PC-3 (cell line): ENCODE measurements around the gene PTPRH. TPM values are rescaled to one million over a fixed set of nuclear protein-coding genes. Genes with fewer than 3 reads are reported as not detected.

ENCODE experiments used
- ATAC-seq: fragments of 200-7000 bp; cut with Tn5 transposase; 2 replicates; pipeline ENCODE4 v1.9.1; 2020; ENCODE audit warnings: mild to moderate bottlenecking, moderate library complexity
- BruUV-seq: library from RNA; stranded (reverse); fragments of 400-500 nt; replicated peaks from 2 replicates; lab custom pipeline; 2021; lab: Mats Ljungman, UMichigan
- CTCF ChIA-PET: fragments of 300-600 bp; sonication (Branson Sonifier 250); formaldehyde crosslinking; loops from one replicate; lab custom pipeline; 2022; ENCODE audit warnings: antibody characterized with exemption; lab: Charles Lee
- POLR2A ChIA-PET: fragments of 300-600 bp; sonication (Branson Sonifier 250); formaldehyde crosslinking; loops from one replicate; lab custom pipeline; 2022; ENCODE audit warnings: antibody characterized with exemption; ENCODE audit not compliant: unreplicated experiment; lab: Charles Lee
- DNase-seq: peaks from one replicate; pipeline ENCODE4 v3.0.0-alpha.2; 2015
- H2AFZ ChIP-seq: fragments of 300-600 bp; sonication (generic); 2 replicates; pipeline ENCODE4 v1.6.0; 2016; ENCODE audit warnings: antibody characterized with exemption, low read length
- H3F3A ChIP-seq: fragments of 300-600 bp; sonication (generic); one replicate; pipeline ENCODE4 v1.6.0; 2017; ENCODE audit warnings: antibody characterized with exemption, low read length, control low read depth, mild to moderate bottlenecking; ENCODE audit not compliant: unreplicated experiment
- H3K27ac ChIP-seq: fragments of 300-600 bp; sonication (generic); 2 replicates; pipeline ENCODE4 v1.5.1; 2016; ENCODE audit warnings: mild to moderate bottlenecking, low read length
- H3K27me3 ChIP-seq: fragments of 300-600 bp; sonication (generic); 2 replicates; pipeline ENCODE4 v1.6.1; 2016; ENCODE audit warnings: low read length, mixed read lengths
- H3K36me3 ChIP-seq: fragments of 300-600 bp; sonication (generic); 2 replicates; pipeline ENCODE4 v1.6.1; 2016; ENCODE audit warnings: low read depth, mixed run types, low read length, mixed read lengths
- H3K4me1 ChIP-seq: fragments of 300-600 bp; sonication (generic); 2 replicates; pipeline ENCODE4 v1.5.1; 2016; ENCODE audit warnings: low read length; ENCODE audit not compliant: insufficient read depth
- H3K4me2 ChIP-seq: fragments of 300-600 bp; sonication (generic); 2 replicates; pipeline ENCODE4 v1.6.0; 2016; ENCODE audit warnings: low read length
- H3K4me3 ChIP-seq: fragments of 300-600 bp; sonication (generic); 2 replicates; pipeline ENCODE4 v1.5.1; 2016; ENCODE audit warnings: mild to moderate bottlenecking, low read length, mixed read lengths
- H3K79me2 ChIP-seq: fragments of 300-600 bp; sonication (generic); 2 replicates; pipeline ENCODE4 v1.6.1; 2017; ENCODE audit warnings: low read length, mixed read lengths
- H3K9ac ChIP-seq: fragments of 300-600 bp; sonication (generic); 2 replicates; pipeline ENCODE4 v1.6.0; 2016; ENCODE audit warnings: mild to moderate bottlenecking, low read length
- H3K9me2 ChIP-seq: fragments of 300-600 bp; sonication (generic); replicated peaks from 2 replicates; pipeline ENCODE4 v1.6.1; 2016; ENCODE audit warnings: mixed run types, low read length, mixed read lengths
- H3K9me3 ChIP-seq: fragments of 300-600 bp; sonication (generic); 2 replicates; pipeline ENCODE4 v1.6.1; 2016; ENCODE audit warnings: low read length, mixed read lengths
- H4K20me1 ChIP-seq: fragments of 300-600 bp; sonication (generic); 2 replicates; pipeline ENCODE4 v1.6.1; 2016; ENCODE audit warnings: low read length, mixed read lengths
- EZH2 ChIP-seq: fragments of 300-600 bp; sonication (generic); IDR thresholded peaks from one replicate; pipeline ENCODE4 v1.6.1; 2017; ENCODE audit warnings: antibody characterized with exemption, mild to moderate bottlenecking, low read length; ENCODE audit not compliant: unreplicated experiment
- EZH2phosphoT487 ChIP-seq: fragments of 300-600 bp; sonication (generic); IDR thresholded peaks from 2 replicates; pipeline ENCODE4 v1.6.1; 2018; ENCODE audit warnings: mild to moderate bottlenecking, antibody characterized with exemption, low read length, borderline replicate concordance
- intact Hi-C: fragments of 100-400 bp; cut with micrococcal nuclease; formaldehyde crosslinking; loops from 2 replicates; pipeline ENCODE4 v1.9.0; 2023
- total RNA-seq: library from RNA; depleted of rRNA; stranded (reverse); fragments of >200 nt; gene quantifications from 2 replicates; pipeline ENCODE4 v1.2.3, GENCODE V29; 2014
- TF ChIP-seq, protein P1 (sequence below): fragments of 300-600 bp; sonication (generic); conservative IDR thresholded peaks from 2 replicates; pipeline ENCODE4 v1.5.1; 2017; ENCODE audit warnings: antibody characterized with exemption, low read depth, mild to moderate bottlenecking, low read length

PTPRH gene
- total RNA-seq, 1 experiment from 2014 or later = 10.9 TPM

DNA sequence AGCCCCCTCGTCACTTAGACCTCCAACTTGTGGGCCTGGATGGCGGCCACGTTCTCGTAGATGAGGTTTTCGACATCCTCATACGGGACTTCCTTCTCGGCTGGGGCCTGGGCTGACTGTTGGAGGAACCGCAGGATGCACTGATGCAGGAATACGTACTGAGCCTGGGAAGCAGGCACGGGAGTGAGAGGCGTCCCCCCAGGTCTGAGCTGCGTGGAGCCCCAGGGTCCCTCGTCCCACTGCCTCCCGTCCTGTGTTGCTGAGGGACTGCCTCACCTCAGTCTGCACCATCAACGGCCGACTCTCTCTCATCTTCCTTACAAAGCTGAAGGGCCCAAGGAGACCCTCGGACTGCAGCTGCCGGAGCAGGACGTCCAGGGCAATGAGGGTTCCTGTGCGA, 27.6 kb downstream of the PTPRH start:
- no peak for DNase-seq
- Histone ChIP-seq H3K9ac (no peak overlapping the region), H3K9me3 (no peaks in the 10 kb centered on the region), H2AFZ (no peak overlapping the region), H3K27ac (no peak overlapping the region), H3K36me3 (no peaks in the 10 kb centered on the region), H3F3A (no peaks in the 10 kb centered on the region), H3K4me3 (no peak overlapping the region), H3K27me3 (peaks cover 22% of the 10 kb centered on the region), H4K20me1 (no peaks in the 10 kb centered on the region), H3K4me2 (no peak overlapping the region), H3K4me1 (peaks cover 9% of the 10 kb centered on the region), H3K79me2 (no peaks in the 10 kb centered on the region), H3K9me2 (no peaks in the 10 kb centered on the region)
- CTCF ChIA-PET = no interaction called here
- POLR2A ChIA-PET = interaction anchor here (0.6 kb wide), 1 partner anchor 294 kb away, joined by 3 read pairs; no protein-coding TSS in a partner anchor
- TF ChIP-seq EZH2 (no peak), EZH2phosphoT487 (no peak)
- TF ChIP-seq, protein P1, sequence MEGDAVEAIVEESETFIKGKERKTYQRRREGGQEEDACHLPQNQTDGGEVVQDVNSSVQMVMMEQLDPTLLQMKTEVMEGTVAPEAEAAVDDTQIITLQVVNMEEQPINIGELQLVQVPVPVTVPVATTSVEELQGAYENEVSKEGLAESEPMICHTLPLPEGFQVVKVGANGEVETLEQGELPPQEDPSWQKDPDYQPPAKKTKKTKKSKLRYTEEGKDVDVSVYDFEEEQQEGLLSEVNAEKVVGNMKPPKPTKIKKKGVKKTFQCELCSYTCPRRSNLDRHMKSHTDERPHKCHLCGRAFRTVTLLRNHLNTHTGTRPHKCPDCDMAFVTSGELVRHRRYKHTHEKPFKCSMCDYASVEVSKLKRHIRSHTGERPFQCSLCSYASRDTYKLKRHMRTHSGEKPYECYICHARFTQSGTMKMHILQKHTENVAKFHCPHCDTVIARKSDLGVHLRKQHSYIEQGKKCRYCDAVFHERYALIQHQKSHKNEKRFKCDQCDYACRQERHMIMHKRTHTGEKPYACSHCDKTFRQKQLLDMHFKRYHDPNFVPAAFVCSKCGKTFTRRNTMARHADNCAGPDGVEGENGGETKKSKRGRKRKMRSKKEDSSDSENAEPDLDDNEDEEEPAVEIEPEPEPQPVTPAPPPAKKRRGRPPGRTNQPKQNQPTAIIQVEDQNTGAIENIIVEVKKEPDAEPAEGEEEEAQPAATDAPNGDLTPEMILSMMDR = no peak
- intact Hi-C loops = no loop called here
- ATAC-seq = no peak
- no TSS peak for BruUV-seq

GRCh38 chr19:55179606-55180484, 29.5 kb downstream of the PTPRH start, which contains the start of gene SYT5:
TSS of gene SYT5 (minus strand) at chr19:55180289. CDS start at chr19:55179041, 1,248 bp downstream.
- H4K20me1 ChIP-seq = no peaks in the 10 kb centered on the region
- peaks cover 9% of the 10 kb centered on the region for H3K4me1 ChIP-seq
- CTCF ChIA-PET = no interaction called here
- peak within 1 kb of the TSS; percentile 57 for H3K4me2 ChIP-seq
- H3K36me3 ChIP-seq = no peaks in the 10 kb centered on the region
- peaks cover 22% of the 10 kb centered on the region for H3K27me3 ChIP-seq
- H2AFZ ChIP-seq = 0 out of 2 replicates have a peak within 1 kb of the TSS, but pooled peaks have one; percentile 7
- no peak within 1 kb of the TSS for H3K27ac ChIP-seq
- H3K9me2 ChIP-seq = no peaks in the 10 kb centered on the region
- H3K9me3 ChIP-seq = no peaks in the 10 kb centered on the region
- no peaks in the 10 kb centered on the region for H3F3A ChIP-seq
- H3K4me3 ChIP-seq = no peak within 1 kb of the TSS
- DNase-seq = peak; percentile 64
- peak; percentile 69 for ATAC-seq
- H3K9ac ChIP-seq = no peak within 1 kb of the TSS
- intact Hi-C loops = no loop called here
- POLR2A ChIA-PET = no interaction called here
- no peaks in the 10 kb centered on the region for H3K79me2 ChIP-seq
- TF ChIP-seq EZH2 (no peak), EZH2phosphoT487 (no peak)
- TF ChIP-seq, protein P1 = no peak
- no TSS peak for BruUV-seq
